ENCODE data around the gene OR4A16.

DNA sequence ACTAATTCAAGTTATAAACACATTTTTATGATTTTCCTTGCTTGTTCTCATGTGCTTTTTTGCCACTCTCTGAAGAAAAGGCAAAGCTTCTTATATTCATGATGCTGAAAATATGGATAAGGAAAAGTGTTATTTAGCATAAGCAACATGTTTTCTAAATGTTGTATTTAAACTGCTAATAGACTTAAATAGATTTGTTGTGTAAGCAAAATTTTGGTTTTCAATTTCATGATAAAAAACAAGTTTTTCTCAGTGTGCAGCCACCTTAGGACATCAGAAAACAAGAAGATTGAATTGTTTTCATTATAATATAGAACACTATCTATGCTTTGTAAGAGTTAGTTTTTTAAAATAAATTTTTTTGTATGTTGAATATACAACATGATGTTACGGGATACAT is 2.3 kb downstream of the OR4A16 start:
- TF ChIP-seq, protein P1, sequence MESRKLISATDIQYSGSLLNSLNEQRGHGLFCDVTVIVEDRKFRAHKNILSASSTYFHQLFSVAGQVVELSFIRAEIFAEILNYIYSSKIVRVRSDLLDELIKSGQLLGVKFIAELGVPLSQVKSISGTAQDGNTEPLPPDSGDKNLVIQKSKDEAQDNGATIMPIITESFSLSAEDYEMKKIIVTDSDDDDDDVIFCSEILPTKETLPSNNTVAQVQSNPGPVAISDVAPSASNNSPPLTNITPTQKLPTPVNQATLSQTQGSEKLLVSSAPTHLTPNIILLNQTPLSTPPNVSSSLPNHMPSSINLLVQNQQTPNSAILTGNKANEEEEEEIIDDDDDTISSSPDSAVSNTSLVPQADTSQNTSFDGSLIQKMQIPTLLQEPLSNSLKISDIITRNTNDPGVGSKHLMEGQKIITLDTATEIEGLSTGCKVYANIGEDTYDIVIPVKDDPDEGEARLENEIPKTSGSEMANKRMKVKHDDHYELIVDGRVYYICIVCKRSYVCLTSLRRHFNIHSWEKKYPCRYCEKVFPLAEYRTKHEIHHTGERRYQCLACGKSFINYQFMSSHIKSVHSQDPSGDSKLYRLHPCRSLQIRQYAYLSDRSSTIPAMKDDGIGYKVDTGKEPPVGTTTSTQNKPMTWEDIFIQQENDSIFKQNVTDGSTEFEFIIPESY (IDR thresholded peaks at IDR 0.05; ENCODE audit: borderline replicate concordance, low read depth), result no peak
- TF ChIP-seq NRF1 (IDR thresholded peaks at IDR 0.05; ENCODE audit: low read depth, low read length) (no peak), GABPA (IDR thresholded peaks at IDR 0.05; ENCODE audit: low read depth) (no peak), CHD2 (IDR thresholded peaks at IDR 0.05; ENCODE audit: low read length, partially characterized antibody) (no peak), EZH2phosphoT487 (IDR thresholded peaks at IDR 0.05; ENCODE audit: borderline replicate concordance, low read depth) (no peak), YY1 (IDR thresholded peaks at IDR 0.05; ENCODE audit: low read depth) (no peak), MXI1 (IDR thresholded peaks at IDR 0.05; ENCODE audit: low read depth, low read length) (no peak)
- TF ChIP-seq, protein P2, sequence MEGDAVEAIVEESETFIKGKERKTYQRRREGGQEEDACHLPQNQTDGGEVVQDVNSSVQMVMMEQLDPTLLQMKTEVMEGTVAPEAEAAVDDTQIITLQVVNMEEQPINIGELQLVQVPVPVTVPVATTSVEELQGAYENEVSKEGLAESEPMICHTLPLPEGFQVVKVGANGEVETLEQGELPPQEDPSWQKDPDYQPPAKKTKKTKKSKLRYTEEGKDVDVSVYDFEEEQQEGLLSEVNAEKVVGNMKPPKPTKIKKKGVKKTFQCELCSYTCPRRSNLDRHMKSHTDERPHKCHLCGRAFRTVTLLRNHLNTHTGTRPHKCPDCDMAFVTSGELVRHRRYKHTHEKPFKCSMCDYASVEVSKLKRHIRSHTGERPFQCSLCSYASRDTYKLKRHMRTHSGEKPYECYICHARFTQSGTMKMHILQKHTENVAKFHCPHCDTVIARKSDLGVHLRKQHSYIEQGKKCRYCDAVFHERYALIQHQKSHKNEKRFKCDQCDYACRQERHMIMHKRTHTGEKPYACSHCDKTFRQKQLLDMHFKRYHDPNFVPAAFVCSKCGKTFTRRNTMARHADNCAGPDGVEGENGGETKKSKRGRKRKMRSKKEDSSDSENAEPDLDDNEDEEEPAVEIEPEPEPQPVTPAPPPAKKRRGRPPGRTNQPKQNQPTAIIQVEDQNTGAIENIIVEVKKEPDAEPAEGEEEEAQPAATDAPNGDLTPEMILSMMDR (IDR thresholded peaks at IDR 0.05), result no peak

Measured in SK-N-SH (cell line).